Astrocyte (in vitro differentiated cells and primary cell): ENCODE results near the gene ITSN1. TPM values are rescaled to one million over a fixed set of nuclear protein-coding genes. Genes with fewer than 3 reads are reported as not detected.

ENCODE experiments used
- DNase-seq: peaks from one replicate; pipeline ENCODE4 v3.0.0-alpha.2; 2010; ENCODE audit warnings: low read depth
- FAIRE-seq: peaks from 2 replicates; lab custom pipeline; 2011; peaks lifted over from hg19 to GRCh38; lab: Jason Lieb, UNC
- H2AFZ ChIP-seq: 2 replicates; pipeline ENCODE4 v1.6.0; 2012; ENCODE audit warnings: low read depth, low read length, inconsistent platforms
- H3K27ac ChIP-seq: 2 replicates; pipeline ENCODE4 v1.5.1; 2011; ENCODE audit warnings: low read depth, low read length, inconsistent platforms
- H3K27me3 ChIP-seq: 2 replicates; pipeline ENCODE4 v1.6.0; 2011; ENCODE audit warnings: low read length, inconsistent platforms; ENCODE audit not compliant: insufficient read depth
- H3K36me3 ChIP-seq: 2 replicates; pipeline ENCODE4 v1.5.1; 2011; ENCODE audit warnings: low read length, inconsistent platforms; ENCODE audit not compliant: insufficient read depth
- H3K4me1 ChIP-seq: 2 replicates; pipeline ENCODE4 v1.5.1; 2011; ENCODE audit warnings: low read length, inconsistent platforms; ENCODE audit not compliant: insufficient read depth
- H3K4me2 ChIP-seq: 2 replicates; pipeline ENCODE4 v1.6.0; 2012; ENCODE audit warnings: low read length, inconsistent platforms
- H3K4me3 ChIP-seq: 2 replicates; pipeline ENCODE4 v1.5.1; 2011; ENCODE audit warnings: low read depth, mild to moderate bottlenecking, low read length, inconsistent platforms; ENCODE audit not compliant: insufficient read depth
- H3K79me2 ChIP-seq: 2 replicates; pipeline ENCODE4 v1.6.0; 2012; ENCODE audit warnings: mild to moderate bottlenecking, low read length, inconsistent platforms; ENCODE audit not compliant: insufficient read depth
- H3K9ac ChIP-seq: 2 replicates; pipeline ENCODE4 v1.6.0; 2012; ENCODE audit warnings: mild to moderate bottlenecking, low read length, inconsistent platforms
- H3K9me3 ChIP-seq: 2 replicates; pipeline ENCODE4 v1.5.1; 2012; ENCODE audit warnings: low read depth, mild to moderate bottlenecking, low read length, inconsistent platforms; ENCODE audit not compliant: insufficient read depth
- H4K20me1 ChIP-seq: 2 replicates; pipeline ENCODE4 v1.6.0; 2012; ENCODE audit warnings: low read length, inconsistent platforms; ENCODE audit not compliant: insufficient read depth
- H3K27ac Mint-ChIP-seq: one replicate; pipeline ENCODE4 v1.8.0; 2021; ENCODE audit warnings: mild to moderate bottlenecking, mixed read lengths; ENCODE audit not compliant: unreplicated experiment
- H3K27me3 Mint-ChIP-seq: one replicate; pipeline ENCODE4 v1.8.0; 2021; ENCODE audit warnings: low read depth, mixed read lengths; ENCODE audit not compliant: unreplicated experiment
- H3K36me3 Mint-ChIP-seq: one replicate; pipeline ENCODE4 v1.8.0; 2021; ENCODE audit warnings: low read depth, mixed read lengths; ENCODE audit not compliant: unreplicated experiment
- H3K4me1 Mint-ChIP-seq: one replicate; pipeline ENCODE4 v1.8.0; 2021; ENCODE audit warnings: low read depth, mixed read lengths; ENCODE audit not compliant: unreplicated experiment
- H3K4me3 Mint-ChIP-seq: one replicate; pipeline ENCODE4 v1.8.0; 2021; ENCODE audit warnings: mild to moderate bottlenecking, moderate library complexity, mixed read lengths; ENCODE audit not compliant: unreplicated experiment
- H3K9me3 Mint-ChIP-seq: one replicate; pipeline ENCODE4 v1.8.0; 2021; ENCODE audit warnings: mild to moderate bottlenecking, mixed read lengths; ENCODE audit not compliant: unreplicated experiment
- CTCF ChIP-seq: IDR thresholded peaks from 2 replicates; pipeline ENCODE4 v1.5.1; 2011; ENCODE audit warnings: low read depth, mild to moderate bottlenecking, inconsistent platforms, low read length, moderate library complexity; ENCODE audit not compliant: insufficient read depth
- EZH2 ChIP-seq: IDR thresholded peaks from 2 replicates; pipeline ENCODE4 v1.6.1; 2012; ENCODE audit warnings: mild to moderate bottlenecking, low read length, inconsistent platforms; ENCODE audit not compliant: insufficient read depth
- total RNA-seq: library from RNA; stranded (reverse); gene quantifications from 2 replicates; pipeline ENCODE4 v1.2.1, GENCODE V29; 2021

ITSN1 gene
- total RNA-seq, 1 donor from 2014 or later, result 77.3 TPM

GRCh38 chr21:33696465-33696864 lies 54.2 kb downstream of the ITSN1 start:
- no peaks in the 10 kb centered on the region for H3K27me3 ChIP-seq
- Mint-ChIP-seq H3K9me3 (no peaks in the 10 kb centered on the region), H3K36me3 (no peaks in the 10 kb centered on the region), H3K27me3 (no peaks in the 10 kb centered on the region), H3K4me1 (peaks cover 36% of the 10 kb centered on the region), H3K27ac (no peak overlapping the region), H3K4me3 (no peak overlapping the region)
- H3K9me3 ChIP-seq, result no peaks in the 10 kb centered on the region
- no peak overlapping the region for H2AFZ ChIP-seq
- H3K4me1 ChIP-seq, result no peaks in the 10 kb centered on the region
- FAIRE-seq, result no peak
- TF ChIP-seq CTCF, result no peak
- no peak for TF ChIP-seq EZH2
- H3K27ac ChIP-seq, result no peak overlapping the region
- H3K4me3 ChIP-seq, result no peak overlapping the region
- peaks cover 88% of the 10 kb centered on the region for H3K79me2 ChIP-seq
- DNase-seq, result no peak
- H3K9ac ChIP-seq, result no peak overlapping the region
- peaks cover 62% of the 10 kb centered on the region for H4K20me1 ChIP-seq
- H3K36me3 ChIP-seq, result no peaks in the 10 kb centered on the region
- no peak overlapping the region for H3K4me2 ChIP-seq

DNA sequence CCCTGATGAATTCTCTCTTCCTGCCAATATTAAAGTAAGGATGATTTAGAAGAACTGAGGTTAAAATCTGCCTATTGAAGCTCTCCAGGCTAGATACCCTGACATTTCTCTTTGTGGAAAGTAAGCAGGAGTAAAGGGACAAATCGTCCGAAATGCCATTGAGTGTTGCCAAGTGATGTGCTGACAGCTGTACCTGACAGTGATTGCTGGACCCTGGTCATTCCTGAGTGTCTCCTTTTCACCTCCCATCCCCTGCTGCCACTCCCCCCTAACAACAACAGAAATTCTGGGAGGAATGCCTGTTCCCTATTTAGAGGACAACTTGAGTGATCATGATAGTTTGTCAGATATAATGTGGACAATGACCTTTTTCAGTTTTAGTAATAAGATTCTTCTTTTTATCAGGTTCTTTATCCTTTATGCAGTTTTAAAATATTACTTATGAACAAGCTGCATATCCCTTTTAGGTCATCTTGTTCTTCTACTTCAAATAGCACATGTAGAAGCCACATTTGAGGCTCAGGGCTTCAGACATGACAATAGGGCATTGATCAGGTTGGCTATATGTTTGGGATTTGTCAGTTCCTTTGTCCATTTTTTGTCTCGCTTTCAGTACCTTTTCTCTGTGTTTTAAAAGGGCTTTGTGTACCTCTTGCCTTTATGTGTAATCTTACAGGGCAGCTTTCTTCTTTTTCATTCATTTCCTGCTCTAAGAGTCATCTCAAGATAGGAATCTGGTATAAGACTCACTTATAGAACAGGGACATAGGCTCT lies 56.0 kb downstream of the ITSN1 start:
- H3K4me1 ChIP-seq, result no peaks in the 10 kb centered on the region
- H2AFZ ChIP-seq, result no peak overlapping the region
- no peaks in the 10 kb centered on the region for H3K9me3 ChIP-seq
- H3K36me3 ChIP-seq, result no peaks in the 10 kb centered on the region
- H3K27me3 ChIP-seq, result no peaks in the 10 kb centered on the region
- H3K4me3 Mint-ChIP-seq, result no peak overlapping the region
- H3K36me3 Mint-ChIP-seq, result no peaks in the 10 kb centered on the region
- no peak overlapping the region for H3K27ac Mint-ChIP-seq
- DNase-seq (no peak), FAIRE-seq (no peak)
- TF ChIP-seq CTCF, result no peak
- no peak for TF ChIP-seq EZH2
- H3K4me1 Mint-ChIP-seq, result peaks cover 25% of the 10 kb centered on the region
- H4K20me1 ChIP-seq, result peaks cover 47% of the 10 kb centered on the region
- no peak overlapping the region for H3K4me2 ChIP-seq
- H3K27ac ChIP-seq, result no peak overlapping the region
- H3K9ac ChIP-seq, result no peak overlapping the region
- peaks cover 84% of the 10 kb centered on the region for H3K79me2 ChIP-seq
- no peaks in the 10 kb centered on the region for H3K9me3 Mint-ChIP-seq
- H3K4me3 ChIP-seq, result no peak overlapping the region
- H3K27me3 Mint-ChIP-seq, result no peaks in the 10 kb centered on the region

- H3K36me3 Mint-ChIP-seq, result no peaks in the 10 kb centered on the region
- no peaks in the 10 kb centered on the region for H3K9me3 Mint-ChIP-seq
- TF ChIP-seq CTCF (no peak), EZH2 (no peak)
- peaks cover 33% of the 10 kb centered on the region for H3K4me1 Mint-ChIP-seq
- Histone ChIP-seq H3K9me3 (no peaks in the 10 kb centered on the region), H3K79me2 (peaks cover 84% of the 10 kb centered on the region), H3K27ac (no peak overlapping the region), H3K4me3 (no peak overlapping the region), H4K20me1 (peaks cover 52% of the 10 kb centered on the region), H3K4me2 (no peak overlapping the region), H3K4me1 (no peaks in the 10 kb centered on the region), H3K9ac (no peak overlapping the region), H3K36me3 (no peaks in the 10 kb centered on the region), H3K27me3 (no peaks in the 10 kb centered on the region), H2AFZ (no peak overlapping the region)
- DNase-seq (no peak), FAIRE-seq (no peak)
- no peak overlapping the region for H3K27ac Mint-ChIP-seq
- H3K4me3 Mint-ChIP-seq, result no peak overlapping the region
- H3K27me3 Mint-ChIP-seq, result no peaks in the 10 kb centered on the region
Measured at GRCh38 chr21:33699277-33699676, 57.0 kb downstream of the ITSN1 start.
